Activated T-cell treated with anti-CD3 and anti-CD28 coated beads, Interleukin-2, amount 50 U/mL, for 24 hours (primary cell): Measurements from ENCODE around the gene NXPH2.
"Not testable (repeated sequence)": the region's sequence is repeated elsewhere in the genome, so short reads cannot be mapped to it uniquely, and the experiment has no call there.

Experiments
- DNase-seq: peaks from one replicate; pipeline ENCODE4 v3.0.0-alpha.2; 2020
- H3K27ac Mint-ChIP-seq: 2 replicates; pipeline ENCODE4 v1.8.0; 2020; ENCODE audit warnings: mild to moderate bottlenecking, mixed read lengths
- H3K27me3 Mint-ChIP-seq: 2 replicates; pipeline ENCODE4 v1.8.0; 2020; ENCODE audit warnings: mixed read lengths
- H3K36me3 Mint-ChIP-seq: 2 replicates; pipeline ENCODE4 v1.8.0; 2020; ENCODE audit warnings: low read depth, mixed read lengths
- H3K4me1 Mint-ChIP-seq: 2 replicates; pipeline ENCODE4 v1.8.0; 2020; ENCODE audit warnings: low read depth, mixed read lengths
- H3K4me3 Mint-ChIP-seq: 2 replicates; pipeline ENCODE4 v1.8.0; 2020; ENCODE audit warnings: mild to moderate bottlenecking, moderate library complexity, mixed read lengths
- H3K9me3 Mint-ChIP-seq: 2 replicates; pipeline ENCODE4 v1.8.0; 2020; ENCODE audit warnings: mixed read lengths

Gene NXPH2

DNA sequence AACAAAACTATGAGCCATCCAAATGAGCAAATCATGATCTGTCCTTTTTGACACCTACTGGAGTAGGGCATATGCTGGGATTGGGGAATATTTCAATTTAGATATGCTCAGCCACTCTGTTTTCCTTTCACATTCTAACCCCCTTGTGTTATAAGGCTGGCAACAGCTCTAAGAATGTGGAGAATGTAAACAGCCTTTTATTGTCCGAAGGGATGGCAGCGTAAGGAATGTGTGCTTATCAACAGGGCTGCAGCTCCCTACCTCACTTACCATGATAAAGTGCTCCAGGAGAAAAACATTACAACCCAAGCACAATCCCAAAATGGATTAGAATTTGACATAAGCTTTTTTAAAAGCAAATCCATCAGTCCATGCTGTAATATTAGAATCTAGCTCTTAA, 2.2 kb downstream of the NXPH2 start:
- Mint-ChIP-seq H3K4me1 (peaks cover 7% of the 10 kb centered on the region), H3K27ac (no peak overlapping the region), H3K36me3 (no peaks in the 10 kb centered on the region), H3K9me3 (no peaks in the 10 kb centered on the region), H3K4me3 (no peak overlapping the region), H3K27me3 (peaks cover 48% of the 10 kb centered on the region)
- DNase-seq: no peak

DNA sequence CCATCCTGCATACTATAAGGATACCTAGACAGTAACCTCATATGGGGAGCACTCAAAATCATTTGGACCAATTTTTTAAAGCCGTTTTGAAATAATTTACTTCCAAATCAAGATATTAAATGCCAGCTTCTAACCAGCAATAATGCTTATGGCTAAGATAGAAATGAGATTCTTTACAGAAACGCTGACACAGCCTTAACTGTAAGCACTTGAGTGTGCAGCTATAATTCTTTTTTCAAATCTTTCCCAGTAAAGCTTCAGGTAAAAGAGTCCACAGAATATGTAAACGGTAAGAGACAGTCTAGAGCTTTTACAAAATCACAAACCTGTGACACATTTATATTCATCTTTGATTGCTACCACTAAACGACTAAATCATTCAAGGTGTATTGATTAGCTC, 4.5 kb downstream of the NXPH2 start:
- Mint-ChIP-seq H3K27ac (no peak overlapping the region), H3K9me3 (no peaks in the 10 kb centered on the region), H3K4me1 (peaks cover 7% of the 10 kb centered on the region), H3K36me3 (no peaks in the 10 kb centered on the region), H3K27me3 (peaks cover 33% of the 10 kb centered on the region), H3K4me3 (no peak overlapping the region)
- DNase-seq: no peak

DNA sequence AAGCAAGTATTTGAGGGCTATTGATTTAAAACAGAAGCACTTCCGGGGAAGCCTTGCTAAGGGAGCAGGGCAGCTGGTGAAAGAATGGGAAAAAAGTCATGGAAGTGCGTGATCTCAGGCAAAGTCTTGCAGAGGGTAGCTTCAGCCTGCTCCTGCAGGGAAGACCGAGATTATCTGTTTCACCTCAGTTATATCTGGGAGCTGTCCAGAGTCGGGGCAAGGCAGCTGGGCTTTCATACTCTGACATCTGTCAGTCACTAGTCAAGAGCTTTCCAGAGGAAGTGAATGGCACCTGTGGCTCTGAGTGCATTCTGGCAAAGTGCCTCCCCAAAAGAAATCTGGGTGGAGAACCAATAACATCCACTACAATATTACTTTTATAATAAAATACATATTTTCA, 8.7 kb downstream of the NXPH2 start:
- H3K27me3 Mint-ChIP-seq: peaks cover 14% of the 10 kb centered on the region
- H3K4me1 Mint-ChIP-seq: no peaks in the 10 kb centered on the region
- H3K9me3 Mint-ChIP-seq: no peaks in the 10 kb centered on the region
- no peaks in the 10 kb centered on the region for H3K36me3 Mint-ChIP-seq
- no peak overlapping the region for H3K4me3 Mint-ChIP-seq
- no peak for DNase-seq
- no peak overlapping the region for H3K27ac Mint-ChIP-seq

DNA sequence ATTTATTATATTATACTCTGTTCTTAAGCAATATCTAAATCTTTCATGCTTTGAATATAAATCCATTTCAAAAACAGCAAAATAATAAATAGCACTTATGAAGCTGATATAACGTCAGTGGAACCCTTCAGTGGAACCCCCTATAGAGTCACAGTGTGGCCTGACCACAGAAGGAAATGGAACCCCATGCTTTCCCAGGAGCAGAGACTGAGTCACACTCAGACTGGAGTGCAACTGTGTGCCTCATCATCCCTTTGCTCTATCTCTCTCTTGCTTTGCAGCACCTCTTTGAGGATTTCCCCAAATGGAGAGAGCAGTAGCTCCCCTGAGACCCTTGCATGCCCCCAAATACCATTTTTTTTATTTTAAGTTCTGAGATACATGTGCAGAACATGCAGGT, 13.1 kb downstream of the NXPH2 start:
- Mint-ChIP-seq H3K27me3 (peaks cover 10% of the 10 kb centered on the region), H3K36me3 (no peaks in the 10 kb centered on the region), H3K4me1 (no peaks in the 10 kb centered on the region), H3K9me3 (no peaks in the 10 kb centered on the region), H3K27ac (no peak overlapping the region), H3K4me3 (no peak overlapping the region)
- DNase-seq: no peak

DNA sequence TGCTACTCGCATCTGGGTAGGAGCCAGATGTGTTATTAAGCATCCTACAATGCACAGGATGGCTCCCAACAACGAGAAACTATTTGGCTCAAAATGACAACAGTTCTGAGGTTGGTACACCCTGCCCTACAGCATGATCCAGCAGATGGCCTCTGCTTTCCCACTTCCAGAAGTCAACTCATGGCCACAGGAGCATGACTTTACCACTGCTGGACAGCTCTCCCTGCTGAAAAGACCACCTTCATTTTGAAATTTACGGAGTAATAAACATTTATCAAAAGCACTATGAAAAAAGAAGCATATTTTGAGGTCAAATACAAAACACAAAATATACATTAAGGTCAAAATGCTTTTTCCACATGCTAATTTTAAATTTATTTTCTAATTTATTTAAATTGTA, 13.7 kb downstream of the NXPH2 start:
- H3K4me1 Mint-ChIP-seq: no peaks in the 10 kb centered on the region
- H3K9me3 Mint-ChIP-seq: no peaks in the 10 kb centered on the region
- H3K4me3 Mint-ChIP-seq: no peak overlapping the region
- H3K27me3 Mint-ChIP-seq: peaks cover 10% of the 10 kb centered on the region
- H3K36me3 Mint-ChIP-seq: no peaks in the 10 kb centered on the region
- no peak overlapping the region for H3K27ac Mint-ChIP-seq
- DNase-seq: no peak

DNA sequence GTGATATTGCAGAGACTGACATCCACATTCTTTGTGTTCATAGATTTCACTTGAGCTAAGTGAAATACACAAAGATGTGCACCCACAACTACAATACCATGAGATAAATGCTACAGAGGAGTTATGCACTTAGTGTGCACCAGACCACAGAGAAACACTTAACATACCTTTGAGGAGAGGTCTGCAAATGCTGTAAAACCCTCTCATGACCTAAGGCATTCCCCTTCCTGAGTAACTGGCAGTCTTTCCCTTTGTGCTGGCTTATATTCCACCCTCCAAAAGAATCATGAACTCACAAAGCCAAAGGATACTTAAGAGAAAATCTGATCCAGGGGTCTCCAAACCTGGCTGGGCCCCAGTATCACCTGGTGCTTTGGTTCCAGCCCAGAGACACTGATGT, 16.2 kb downstream of the NXPH2 start:
- H3K9me3 Mint-ChIP-seq: no peaks in the 10 kb centered on the region

DNA sequence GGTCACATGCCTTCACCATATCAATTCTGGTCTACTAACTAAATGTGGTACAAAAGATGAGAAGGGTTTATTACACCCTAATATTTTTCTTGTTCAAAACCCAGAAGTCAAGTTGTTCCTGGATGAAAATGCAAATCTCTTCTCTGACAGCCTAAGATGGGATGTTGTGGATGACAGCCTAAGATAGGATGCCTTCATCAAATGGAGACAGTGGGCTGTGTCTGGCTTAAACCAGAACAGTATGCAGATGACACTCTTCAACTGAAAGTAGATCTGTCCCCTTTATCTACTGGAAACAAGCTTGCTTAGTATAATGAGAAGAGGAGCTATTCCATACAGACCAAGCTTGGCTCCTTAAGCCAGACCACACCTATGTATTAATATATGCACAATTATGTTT, 17.7 kb downstream of the NXPH2 start:
- H3K4me1 Mint-ChIP-seq: no peaks in the 10 kb centered on the region

More for the DNA sequence above, 16.2 kb downstream of the NXPH2 start:
- H3K27me3 Mint-ChIP-seq: peaks cover 13% of the 10 kb centered on the region
- no peak overlapping the region for H3K4me3 Mint-ChIP-seq
- H3K36me3 Mint-ChIP-seq: no peaks in the 10 kb centered on the region
- no peaks in the 10 kb centered on the region for H3K4me1 Mint-ChIP-seq
- H3K27ac Mint-ChIP-seq: no peak overlapping the region
- no peak for DNase-seq

DNA sequence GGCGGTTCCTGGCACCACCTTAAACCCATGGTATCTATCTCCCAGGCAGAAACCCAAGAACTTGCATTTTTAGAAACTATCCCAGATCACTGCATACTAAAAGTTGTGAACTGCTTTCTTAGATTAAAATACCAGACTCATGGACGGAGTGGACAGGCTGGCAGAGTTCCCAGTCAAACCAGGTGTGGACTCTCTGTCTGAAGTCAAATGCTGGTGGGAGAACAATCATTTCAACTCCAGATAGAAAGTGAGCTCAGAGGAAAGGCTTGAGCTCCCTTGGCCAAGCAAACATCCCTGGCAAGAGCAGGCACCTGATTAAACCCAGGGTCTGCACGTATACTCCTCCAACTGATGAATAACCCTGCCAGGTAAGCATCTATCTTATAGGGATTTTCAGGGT, 19.5 kb downstream of the NXPH2 start:
- Mint-ChIP-seq H3K4me1 (no peaks in the 10 kb centered on the region), H3K9me3 (no peaks in the 10 kb centered on the region), H3K27ac (no peak overlapping the region), H3K4me3 (no peak overlapping the region), H3K36me3 (no peaks in the 10 kb centered on the region), H3K27me3 (peaks cover 8% of the 10 kb centered on the region)
- no peak for DNase-seq

More for the DNA sequence above, 17.7 kb downstream of the NXPH2 start:
- Mint-ChIP-seq H3K27me3 (peaks cover 12% of the 10 kb centered on the region), H3K27ac (no peak overlapping the region), H3K36me3 (no peaks in the 10 kb centered on the region), H3K9me3 (no peaks in the 10 kb centered on the region), H3K4me3 (no peak overlapping the region)
- no peak for DNase-seq

DNA sequence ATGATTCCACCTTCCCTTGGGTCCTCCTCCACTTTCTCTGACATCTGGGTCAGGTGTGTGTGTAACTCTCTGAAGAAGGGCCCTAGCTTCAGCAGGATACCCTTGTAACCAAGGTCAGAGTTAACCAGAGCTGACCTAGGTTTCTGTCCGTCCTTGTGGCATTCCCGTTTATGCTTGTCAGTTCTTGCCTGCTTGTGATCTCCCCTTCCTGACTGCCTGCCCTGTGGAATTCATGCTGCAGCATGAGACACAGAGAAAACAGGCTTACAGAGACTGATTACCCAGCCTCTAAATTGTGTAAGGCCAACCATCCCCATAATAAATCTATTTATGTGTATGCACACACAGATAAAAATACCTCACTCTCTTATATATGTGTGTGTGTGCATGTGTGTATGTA, 22.8 kb downstream of the NXPH2 start:
- no peaks in the 10 kb centered on the region for H3K4me1 Mint-ChIP-seq
- H3K4me3 Mint-ChIP-seq: no peak overlapping the region
- no peak for DNase-seq
- peaks cover 8% of the 10 kb centered on the region for H3K27me3 Mint-ChIP-seq
- peaks cover 8% of the 10 kb centered on the region for H3K9me3 Mint-ChIP-seq
- H3K27ac Mint-ChIP-seq: no peak overlapping the region
- no peaks in the 10 kb centered on the region for H3K36me3 Mint-ChIP-seq

DNA sequence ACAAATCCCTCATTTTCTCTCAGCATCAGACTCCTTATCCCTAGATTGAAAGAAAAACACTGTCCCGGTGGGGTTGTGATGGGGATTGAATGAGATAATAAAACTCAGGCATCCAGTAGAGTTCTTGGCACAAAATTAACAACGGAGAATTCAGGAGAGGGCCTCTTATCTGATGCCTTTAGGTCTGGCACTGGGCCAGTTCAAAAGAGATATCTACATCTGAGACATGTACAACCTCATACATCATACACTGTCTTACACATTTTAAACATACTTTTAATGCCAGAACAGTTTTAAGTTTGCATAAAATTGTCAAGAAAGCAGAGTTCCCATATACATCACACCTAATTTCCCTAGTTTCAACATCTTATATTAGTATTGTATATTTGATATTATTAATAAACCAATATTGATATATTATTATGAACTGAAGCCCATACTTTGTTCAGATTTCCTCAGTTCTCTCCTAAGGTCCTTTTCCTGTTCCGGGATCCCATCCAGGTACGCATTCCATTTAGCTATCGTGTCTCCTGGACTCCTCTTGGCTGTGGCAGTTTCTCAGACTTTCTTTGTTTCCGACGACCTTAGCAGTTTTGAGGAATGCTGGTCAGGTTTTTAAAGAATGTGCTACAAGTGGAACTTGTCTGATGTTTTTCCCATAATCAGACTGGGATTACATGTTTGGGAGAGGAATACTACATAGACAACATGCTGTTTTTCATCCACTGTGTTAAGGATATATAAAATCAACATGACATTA, 27.8 kb downstream of the NXPH2 start:
- no peaks in the 10 kb centered on the region for H3K4me1 Mint-ChIP-seq
- H3K4me3 Mint-ChIP-seq: no peak overlapping the region
- H3K27ac Mint-ChIP-seq: no peak overlapping the region
- no peaks in the 10 kb centered on the region for H3K36me3 Mint-ChIP-seq
- no peaks in the 10 kb centered on the region for H3K27me3 Mint-ChIP-seq
- no peak for DNase-seq
- peaks cover 8% of the 10 kb centered on the region for H3K9me3 Mint-ChIP-seq

DNA sequence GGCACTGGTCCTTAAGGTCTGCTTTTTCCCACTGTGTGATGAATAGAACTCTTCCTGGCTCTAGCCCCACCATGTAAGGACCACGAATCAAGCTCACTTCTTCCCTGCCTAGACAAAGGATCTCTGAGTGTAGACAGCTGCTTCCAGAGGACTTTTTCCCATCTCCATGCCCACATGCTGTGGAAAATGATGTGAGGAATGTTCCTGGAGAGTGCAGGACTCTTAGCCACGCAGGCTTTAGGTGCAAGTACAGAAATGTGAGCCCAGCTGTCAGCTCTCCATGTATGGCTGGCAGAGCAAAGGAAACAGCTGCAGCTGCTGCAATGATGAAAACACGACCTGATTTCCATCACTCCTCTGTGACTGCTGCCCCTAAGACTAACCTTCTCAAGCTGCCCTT, 35.5 kb downstream of the NXPH2 start:
- Mint-ChIP-seq H3K27me3 (no peaks in the 10 kb centered on the region), H3K4me1 (no peaks in the 10 kb centered on the region), H3K9me3 (no peaks in the 10 kb centered on the region), H3K36me3 (no peaks in the 10 kb centered on the region), H3K27ac (no peak overlapping the region), H3K4me3 (no peak overlapping the region)
- DNase-seq: no peak

DNA sequence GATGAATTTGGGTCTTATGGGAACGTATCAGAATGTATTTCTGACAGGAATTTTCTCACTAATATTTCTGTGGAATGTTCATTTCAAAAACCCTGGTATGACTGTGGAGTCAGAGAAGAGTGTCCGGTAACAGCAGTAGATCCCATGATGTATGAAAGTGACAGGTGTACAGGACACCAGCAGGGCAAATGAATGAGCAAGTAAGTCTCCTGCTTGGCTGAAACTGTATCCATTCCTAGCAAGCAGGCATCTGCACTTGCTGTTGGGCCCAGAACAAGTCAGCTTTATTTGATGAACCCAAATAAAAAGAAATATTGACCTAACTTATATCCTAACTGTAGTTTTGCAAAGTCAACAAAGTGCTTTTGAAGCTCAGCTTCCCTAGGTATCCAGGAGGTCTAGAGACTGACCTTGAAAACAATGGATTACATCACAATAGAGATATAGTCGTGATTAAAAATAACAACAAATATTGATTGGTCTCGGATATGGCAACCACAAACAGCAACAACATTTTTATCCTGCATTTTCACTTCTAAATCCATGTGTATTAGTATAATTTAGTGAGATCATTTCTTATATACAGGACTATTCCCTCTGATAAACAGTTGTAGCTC, 37.6 kb downstream of the NXPH2 start:
- H3K36me3 Mint-ChIP-seq: no peaks in the 10 kb centered on the region
- no peak overlapping the region for H3K4me3 Mint-ChIP-seq
- no peak for DNase-seq
- H3K27ac Mint-ChIP-seq: no peak overlapping the region
- H3K27me3 Mint-ChIP-seq: peaks cover 3% of the 10 kb centered on the region
- no peaks in the 10 kb centered on the region for H3K9me3 Mint-ChIP-seq
- no peaks in the 10 kb centered on the region for H3K4me1 Mint-ChIP-seq

DNA sequence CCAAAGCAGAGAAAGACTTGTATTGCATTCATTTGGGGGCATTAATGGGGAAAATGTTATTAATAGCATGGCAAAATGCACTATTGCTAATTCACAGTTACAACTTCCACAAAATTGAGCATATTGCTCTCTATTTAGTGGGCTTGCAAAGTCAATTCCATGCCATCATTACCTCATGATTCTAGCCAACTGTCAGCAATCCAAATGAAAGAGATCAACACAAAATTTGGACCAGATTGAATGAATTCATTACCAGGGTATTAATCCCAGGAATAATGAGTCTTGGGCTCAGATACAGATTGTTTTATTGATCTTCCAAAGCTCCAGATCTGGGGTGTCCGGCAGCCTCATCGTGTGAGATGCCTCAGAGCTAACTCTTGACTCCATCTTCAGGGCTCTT, 38.3 kb downstream of the NXPH2 start:
- Mint-ChIP-seq H3K4me3 (no peak overlapping the region), H3K9me3 (peaks cover 3% of the 10 kb centered on the region), H3K36me3 (no peaks in the 10 kb centered on the region), H3K27me3 (peaks cover 3% of the 10 kb centered on the region), H3K4me1 (no peaks in the 10 kb centered on the region), H3K27ac (no peak overlapping the region)
- DNase-seq: no peak

DNA sequence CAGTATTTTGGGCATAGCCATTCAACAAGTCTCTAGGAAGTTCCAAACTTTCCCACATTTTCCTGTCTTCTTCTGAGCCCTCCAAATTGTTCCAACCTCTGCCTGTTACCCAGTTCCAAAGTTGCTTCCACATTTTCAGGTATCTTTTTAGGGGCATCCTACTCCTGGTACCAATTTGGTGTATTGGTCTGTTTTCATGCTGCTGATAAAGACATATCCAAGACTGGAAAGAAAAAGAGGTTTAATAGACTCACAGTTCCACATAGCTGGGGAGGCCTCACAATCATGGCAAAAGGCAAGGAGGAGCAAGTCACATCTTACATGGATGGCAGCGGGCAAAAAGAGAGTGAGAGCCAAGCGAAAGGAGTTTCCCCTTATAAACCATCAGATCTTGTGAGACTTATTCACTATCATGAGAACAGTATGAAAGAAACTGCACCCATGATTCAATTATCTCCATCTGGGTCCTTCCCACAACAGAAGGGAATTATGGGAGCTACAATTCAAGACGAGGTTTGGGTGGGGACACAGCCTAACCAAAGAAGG, 43.1 kb downstream of the NXPH2 start:
- H3K4me3 Mint-ChIP-seq, H3K36me3 Mint-ChIP-seq, DNase-seq, H3K4me1 Mint-ChIP-seq, H3K27ac Mint-ChIP-seq, H3K27me3 Mint-ChIP-seq: not testable (repeated sequence)
- peaks cover 27% of the 10 kb centered on the region for H3K9me3 Mint-ChIP-seq

DNA sequence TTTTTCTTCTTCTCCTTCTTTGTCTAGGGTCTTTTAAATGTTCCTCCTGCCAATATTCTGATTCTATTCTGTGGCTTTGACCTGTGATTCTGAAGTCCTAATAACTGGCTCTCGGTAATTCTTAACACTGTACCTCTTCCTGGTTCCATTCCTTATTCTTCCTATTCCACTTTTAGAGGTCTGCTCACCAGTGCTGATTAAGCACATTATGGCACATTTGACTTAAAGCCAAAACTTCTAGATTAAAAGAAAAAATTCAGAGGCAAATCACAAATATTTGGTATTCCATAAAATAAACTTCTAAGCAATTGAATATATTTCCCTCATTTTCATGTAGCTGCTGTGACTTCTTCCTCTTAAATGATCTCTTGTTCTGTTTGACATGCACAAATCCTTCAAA, 47.5 kb downstream of the NXPH2 start:
- no peak for DNase-seq
- no peaks in the 10 kb centered on the region for H3K36me3 Mint-ChIP-seq
- H3K4me3 Mint-ChIP-seq: no peak overlapping the region
- no peak overlapping the region for H3K27ac Mint-ChIP-seq
- H3K9me3 Mint-ChIP-seq: peaks cover 27% of the 10 kb centered on the region
- H3K27me3 Mint-ChIP-seq: peaks cover 4% of the 10 kb centered on the region
- no peaks in the 10 kb centered on the region for H3K4me1 Mint-ChIP-seq
